Activated CD4-positive, alpha-beta T cell treated with anti-CD3 and anti-CD28 coated beads, Interleukin-2, amount 50 U/mL, for 48 hours (primary cell): ENCODE results near the gene FAM3D.
"Not testable (repeated sequence)": the region's sequence is repeated elsewhere in the genome, so short reads cannot be mapped to it uniquely, and the experiment has no call there.

Experiments used
- DNase-seq, 2 experiments: peaks; one replicate each; pipeline ENCODE4 v3.0.0-alpha.2; 2020

Gene FAM3D

GRCh38 chr3:58683001-58683458 is 16.5 kb upstream of the FAM3D start:
- no peak for DNase-seq

DNA sequence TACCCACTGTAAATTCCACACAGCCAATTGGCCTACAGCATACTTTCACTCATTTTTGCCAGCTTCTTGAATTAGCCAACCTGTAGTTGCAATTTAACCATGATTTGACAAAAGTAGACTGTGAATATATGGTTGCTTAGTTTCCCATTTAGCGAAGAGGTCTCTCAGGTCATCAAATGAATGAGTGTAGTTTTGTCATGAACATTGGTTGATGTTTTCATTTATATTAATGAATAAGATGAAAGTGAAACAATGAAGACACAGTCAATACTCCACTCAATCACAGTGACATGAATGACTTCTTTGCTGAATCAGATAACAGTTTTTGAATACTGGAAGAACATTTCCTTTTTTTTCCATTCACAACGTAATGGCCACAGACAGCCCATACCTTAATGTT is 15.3 kb upstream of the FAM3D start:
- no peak for DNase-seq

GRCh38 chr3:58680879-58681525 is 14.4 kb upstream of the FAM3D start:
- no peak for DNase-seq

GRCh38 chr3:58679974-58680666 is 13.5 kb upstream of the FAM3D start:
- no peak for DNase-seq

DNA sequence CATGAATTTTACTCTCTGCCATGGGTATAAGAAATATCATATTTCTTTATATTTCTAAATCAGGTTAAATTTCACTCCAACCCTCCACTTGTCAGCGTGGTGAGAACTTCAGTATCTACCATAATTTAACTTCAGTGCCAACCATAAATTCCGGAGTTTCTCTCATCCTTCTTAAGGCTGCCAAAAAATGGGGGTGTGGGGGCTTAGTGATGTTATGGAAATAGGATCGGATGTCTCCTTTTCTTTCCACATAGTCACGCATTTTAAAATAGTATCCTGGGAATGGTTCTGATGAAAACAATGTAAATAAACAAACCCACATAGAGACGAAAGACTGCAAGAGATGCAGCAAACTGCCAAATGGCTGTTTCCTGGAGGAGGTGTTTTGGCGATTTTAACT is 12.9 kb upstream of the FAM3D start:
- no peak for DNase-seq

DNA sequence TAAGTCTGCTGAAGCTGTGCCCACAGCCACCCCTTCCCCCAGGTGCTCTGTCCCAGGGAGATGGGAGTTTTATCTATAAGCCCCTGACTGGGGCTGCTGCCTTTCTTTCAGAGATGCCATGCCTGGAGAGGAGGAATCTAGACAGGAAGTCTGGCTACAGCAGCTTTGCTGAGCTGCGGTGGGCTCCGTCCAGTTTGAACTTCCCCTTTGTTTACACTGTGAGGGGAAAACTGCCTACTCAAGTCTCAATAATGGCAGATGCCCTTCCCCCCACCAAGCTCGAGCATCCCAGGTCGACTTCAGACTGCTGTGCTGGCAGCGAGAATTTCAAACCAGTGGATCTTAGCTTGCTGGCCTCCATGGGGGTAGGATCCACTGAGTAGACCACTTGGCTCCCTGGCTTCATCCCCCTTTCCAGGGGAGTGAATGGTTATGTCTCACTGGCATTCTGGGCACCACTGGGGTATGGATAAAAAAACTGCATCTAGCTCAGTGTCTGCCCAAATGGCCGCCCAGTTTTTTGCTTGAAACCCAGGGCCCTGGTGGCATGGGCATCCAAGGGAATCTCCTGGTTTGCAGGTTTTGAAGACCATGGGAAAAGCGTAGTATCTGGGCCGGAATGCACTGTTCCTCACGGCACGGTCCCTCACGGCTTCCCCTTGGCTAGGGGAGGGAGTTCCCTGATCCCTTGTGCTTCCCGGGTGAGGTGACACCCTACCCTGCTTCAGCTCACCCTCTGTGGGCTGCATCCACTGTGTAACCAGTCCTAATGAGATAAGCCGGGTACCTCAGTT is 11.8 kb upstream of the FAM3D start:
- DNase-seq, result not testable (repeated sequence)

DNA sequence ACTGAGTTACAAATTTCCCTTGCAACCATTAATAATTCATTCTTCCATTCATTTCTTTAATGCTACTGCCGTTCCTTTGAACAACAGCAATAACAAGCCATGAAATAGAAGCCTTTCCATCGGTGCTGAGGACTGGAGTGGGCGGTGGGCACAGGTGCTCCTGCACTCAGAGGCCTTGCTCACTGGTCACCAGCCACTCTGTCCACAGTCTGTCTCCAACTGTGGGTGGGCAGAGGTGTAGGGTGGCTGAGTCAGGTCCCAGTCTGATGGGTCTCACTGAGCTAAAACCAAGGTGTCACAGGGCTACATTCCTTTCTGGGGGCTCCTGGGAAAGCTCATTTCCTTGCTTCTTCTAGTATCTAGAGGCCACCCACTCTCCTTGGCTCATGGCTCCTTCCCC is 6.3 kb upstream of the FAM3D start:
- no peak for DNase-seq

DNA sequence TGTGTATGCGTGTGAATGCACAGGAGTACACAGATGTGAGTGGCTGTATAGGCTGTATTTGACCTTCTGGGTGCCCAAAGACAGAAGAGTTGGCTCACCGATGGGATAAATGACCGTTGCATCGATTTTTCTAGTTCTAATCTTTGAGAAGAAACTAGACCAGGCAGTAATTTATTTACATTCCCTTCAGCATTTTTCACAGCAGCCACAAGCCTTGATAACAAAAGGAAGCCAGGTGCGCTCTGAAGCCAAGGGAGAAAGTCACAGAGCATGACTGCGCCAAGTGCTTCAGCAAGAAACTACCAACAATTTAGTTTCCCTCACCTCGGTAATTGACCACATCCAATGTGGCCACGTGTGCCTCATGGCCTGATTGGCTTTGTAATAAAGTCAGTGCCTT is 5.9 kb upstream of the FAM3D start:
- no peak for DNase-seq

GRCh38 chr3:58670506-58671135 is 4.0 kb upstream of the FAM3D start:
- no peak for DNase-seq

DNA sequence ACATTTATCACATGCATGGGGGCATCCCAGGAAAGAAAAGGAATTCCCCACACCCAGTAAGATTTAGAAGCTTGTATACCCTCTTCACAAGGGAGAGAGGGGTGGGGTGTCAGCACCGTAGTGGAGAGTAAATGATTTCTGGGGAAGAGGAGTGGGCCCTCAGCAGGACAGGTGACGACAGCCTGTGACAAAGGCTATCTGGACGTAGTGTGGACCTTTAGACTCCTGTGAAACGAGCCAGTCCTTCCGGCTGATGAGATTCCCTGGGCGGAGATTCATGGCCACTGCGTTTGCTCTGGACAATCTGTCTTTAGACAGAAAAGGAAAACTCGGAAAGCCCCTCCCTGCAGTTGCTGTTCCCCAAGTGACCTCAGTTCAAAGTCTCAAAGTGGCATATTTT is 1.7 kb upstream of the FAM3D start:
- no peak for DNase-seq

DNA sequence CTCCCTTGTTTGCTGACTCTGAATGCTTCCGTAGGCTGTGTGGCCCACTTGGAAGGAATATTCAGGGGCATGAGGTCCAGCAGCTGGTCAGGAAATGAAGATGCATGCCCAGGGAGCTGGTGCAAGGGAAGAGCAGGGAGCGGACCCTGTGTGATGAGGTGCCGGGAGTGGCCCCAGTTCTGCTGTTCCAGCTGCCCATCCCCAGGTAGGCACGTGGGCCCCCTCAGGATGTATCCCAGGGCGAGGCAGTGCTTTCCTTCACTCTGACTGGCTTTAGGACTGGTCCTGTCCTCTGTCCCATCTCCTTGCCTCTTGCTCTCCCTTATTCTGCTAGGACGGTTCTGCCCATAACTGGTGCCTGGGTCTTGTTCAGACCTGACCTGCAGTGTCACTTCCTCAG is 1.1 kb upstream of the FAM3D start:
- DNase-seq, result no peak

DNA sequence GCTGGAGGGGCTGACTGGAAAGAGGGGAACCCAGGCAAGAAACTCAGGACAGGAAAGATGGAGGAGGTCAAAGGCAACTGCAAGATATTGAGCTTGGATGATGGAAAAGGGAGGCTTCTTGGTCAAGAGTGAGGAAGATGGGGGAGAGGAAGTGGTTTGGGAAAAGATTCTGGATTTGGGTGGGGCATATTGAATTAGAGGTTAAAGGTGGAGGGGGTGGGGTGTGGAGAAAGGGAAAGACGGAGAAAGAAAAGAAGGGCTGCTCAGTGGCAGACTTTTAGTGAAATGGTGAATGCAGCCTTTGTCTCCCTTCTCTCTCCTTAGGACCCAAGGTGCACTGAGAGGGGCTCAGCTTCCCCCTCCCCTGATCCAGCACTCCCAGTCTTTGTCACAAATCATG is 655 bp upstream of the FAM3D start:
- no peak for DNase-seq

DNA sequence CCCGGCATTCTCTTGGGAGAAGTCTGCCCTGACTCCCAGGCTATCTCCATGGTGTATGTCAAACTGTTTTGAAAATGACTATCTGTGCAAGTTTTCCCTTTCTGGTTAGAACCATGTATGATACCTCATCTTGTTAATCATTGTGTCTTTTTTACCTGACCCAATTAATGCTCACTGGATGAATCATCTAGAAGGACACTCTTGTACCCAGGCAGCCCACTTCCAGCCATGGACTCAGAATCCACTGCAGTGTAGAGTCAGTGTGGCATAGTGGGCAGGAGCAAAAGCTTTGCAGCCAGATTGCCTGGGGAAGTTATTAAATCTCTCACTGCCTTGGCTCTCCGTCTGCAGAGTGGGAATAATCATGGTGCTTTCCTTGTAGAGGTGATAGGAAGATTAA is 1.2 kb downstream of the FAM3D start:
- no peak for DNase-seq

DNA sequence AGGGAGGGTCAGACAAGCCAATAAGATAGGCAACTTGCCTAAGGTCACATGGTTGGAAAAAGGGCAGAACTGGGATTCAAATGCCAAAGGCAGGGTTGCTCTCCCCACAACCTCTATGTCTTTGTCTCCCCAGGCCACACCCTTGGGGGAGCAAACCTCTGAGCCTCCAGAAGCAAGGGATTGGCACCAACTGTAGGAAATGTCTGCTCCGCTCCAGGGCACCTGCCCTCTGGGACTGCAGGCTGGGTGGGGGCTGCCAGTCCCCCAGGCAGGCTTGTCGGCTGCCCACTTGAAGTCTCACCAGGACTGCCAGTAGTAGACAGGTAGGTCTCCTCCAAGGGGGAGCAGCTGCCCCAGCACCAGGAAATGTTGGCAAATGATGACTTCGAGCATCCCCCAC is 2.0 kb downstream of the FAM3D start:
- DNase-seq, result no peak

- no peak for DNase-seq
These were observed 4.6 kb downstream of the FAM3D start for GRCh38 chr3:58661836-58662420.

DNA sequence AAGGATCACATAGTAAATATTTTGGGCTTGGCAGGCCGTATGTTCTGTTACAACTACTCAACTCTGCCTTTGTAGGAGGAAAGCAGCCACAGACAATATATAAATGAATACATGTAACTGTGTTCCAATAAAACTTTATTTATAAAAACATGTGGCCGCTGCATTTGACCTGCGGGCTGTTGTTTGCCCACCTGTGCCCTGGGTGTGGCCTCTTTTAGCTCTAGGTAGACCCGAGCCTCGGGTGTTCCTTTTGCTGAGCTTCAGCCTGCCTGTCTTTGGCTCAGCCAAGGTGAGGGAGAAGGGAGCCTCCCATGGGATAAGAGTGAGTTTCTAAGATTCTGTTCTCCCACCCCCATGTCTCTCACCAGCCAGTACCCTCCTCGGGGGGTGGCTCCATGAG is 5.6 kb downstream of the FAM3D start:
- DNase-seq, result no peak

- no peak for DNase-seq
These were observed 7.4 kb downstream of the FAM3D start for GRCh38 chr3:58659051-58659675.

- DNase-seq, result no peak
These were observed 8.1 kb downstream of the FAM3D start for GRCh38 chr3:58658508-58658907.

DNA sequence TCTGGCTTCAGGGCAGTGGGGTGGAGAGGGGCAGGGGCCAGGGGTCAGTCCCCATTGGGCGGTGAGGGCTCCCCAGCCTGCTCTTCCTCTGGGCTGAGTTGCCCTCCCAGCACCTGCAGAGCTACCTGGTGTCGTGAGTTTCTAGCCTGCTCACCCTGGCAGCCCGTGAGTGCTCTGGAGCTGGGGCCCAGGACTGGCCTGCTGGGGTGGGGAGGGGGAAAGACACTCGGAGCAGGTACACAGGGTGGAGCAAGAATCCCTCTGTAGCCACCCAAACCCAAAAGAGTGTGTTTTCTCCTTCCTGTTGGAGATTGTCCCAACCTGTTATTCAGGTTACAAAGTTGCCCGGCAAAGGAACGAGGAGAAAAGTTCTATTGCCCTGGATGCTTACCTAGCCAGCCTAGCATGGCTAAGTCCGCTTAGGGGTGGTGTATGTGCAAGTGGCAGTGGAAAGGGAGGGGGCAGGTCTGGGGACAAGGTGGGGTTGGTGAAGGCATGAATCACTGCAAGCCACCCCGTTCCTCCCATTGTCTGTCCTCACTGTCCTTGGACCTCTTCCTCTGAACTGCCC is 8.9 kb downstream of the FAM3D start:
- DNase-seq, result no peak

DNA sequence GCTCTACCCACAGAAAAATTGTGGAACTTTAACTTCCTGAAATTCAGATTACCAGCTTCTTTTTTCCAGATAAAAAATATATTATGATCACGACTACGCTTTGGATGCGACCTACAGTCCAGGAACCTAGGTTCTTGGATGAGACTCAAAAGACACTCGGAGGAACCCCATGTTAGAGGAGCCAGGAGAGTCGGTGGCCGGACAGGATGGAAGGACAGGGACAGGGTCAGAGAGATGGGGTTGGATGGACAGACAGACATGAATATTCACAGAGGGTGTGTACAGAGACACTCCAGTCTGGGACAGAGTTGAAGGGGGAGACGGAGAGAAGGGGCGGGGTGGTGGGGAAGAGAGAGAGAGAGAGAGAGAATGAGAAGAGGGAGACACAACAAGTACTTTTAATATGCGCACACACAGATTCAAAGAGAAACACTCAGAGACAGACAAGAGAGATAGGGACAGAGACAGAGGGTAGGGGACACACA is 9.5 kb downstream of the FAM3D start:
- DNase-seq, result no peak

DNA sequence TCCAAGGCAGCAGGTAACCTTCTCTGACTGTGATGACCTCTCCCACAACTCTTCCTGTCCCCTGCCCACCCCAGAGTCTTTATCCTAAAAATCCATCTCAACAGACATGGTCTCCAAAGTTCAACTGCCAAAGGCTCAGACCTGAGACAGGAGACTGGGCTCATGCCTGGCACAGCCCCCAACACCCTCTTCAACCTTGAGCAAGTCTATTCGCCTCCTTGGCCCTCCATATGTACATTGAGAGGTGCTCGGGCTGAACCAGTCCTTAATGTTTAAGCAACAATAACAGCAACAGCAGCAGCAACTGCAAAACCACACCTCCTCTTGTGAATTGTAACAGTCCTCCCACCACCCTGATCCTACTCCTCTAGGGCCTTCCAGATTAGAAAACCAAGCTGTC is 9.9 kb downstream of the FAM3D start:
- no peak for DNase-seq

DNA sequence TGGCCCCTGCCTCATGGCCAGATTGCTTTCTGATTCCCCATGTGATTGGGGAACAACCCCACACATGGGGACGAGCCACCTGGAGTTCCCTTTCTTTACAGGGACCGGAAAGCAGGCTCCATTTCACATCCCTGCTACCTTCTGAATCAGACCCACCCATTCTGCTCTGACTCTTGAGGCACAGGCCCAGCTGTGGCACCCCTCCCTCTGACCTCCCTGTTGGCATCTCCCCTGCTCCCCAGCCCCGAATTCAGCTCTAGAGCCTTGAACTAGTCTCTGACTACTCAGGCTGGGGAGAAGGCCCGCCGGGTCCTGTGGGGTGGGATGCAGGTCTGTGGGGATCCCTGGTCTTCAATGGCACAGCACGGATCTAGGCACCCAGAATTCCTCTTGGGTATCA is 12.1 kb downstream of the FAM3D start:
- DNase-seq, result no peak
